ENCODE measurements around the gene CORO2B.

The CORO2B gene

GRCh38 chr15:68706931-68707330, 128.1 kb downstream of the CORO2B start:
- no peak for DNase-seq

GRCh38 chr15:68707386-68707785, 128.6 kb downstream of the CORO2B start:
- no peak for DNase-seq

DNA sequence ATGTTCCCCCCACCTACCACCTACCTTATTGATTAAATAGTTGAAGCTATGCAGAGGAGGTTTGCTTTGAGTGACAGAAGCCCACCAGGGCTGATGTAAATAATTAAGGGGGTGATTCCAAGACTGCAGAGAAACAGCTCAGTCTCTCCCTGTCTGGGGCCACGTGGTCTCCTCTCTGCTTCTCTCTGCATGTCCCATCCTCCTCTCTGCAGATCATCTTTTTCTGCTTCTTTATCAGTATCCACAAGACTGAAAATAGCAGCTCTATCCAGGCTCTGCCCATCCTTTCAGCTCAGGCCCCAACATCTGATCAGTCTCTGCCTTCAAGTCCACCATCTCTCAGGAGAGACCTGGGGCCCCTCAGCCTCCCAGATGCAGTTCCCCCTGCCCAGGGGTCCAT, 131.1 kb downstream of the CORO2B start:
- DNase-seq, result no peak

DNA sequence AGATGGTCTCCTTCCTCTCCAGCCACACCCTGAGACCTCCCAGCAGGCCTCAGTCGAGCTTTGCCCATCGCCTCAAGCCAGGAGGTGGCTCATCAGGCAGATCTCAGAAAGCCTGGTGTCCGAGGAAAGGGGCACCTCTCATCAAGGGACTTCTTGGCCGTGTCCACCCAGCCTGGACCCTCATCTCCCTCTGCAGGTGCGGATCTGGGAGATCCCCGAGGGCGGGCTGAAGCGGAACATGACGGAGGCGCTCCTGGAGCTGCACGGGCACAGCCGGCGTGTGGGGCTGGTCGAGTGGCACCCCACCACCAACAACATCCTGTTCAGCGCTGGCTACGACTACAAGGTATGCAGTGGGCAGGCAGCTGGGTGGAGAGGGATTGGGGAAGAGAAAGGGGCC, 131.7 kb downstream of the CORO2B start:
- no peak for DNase-seq

- no peak for DNase-seq
These were observed 132.6 kb downstream of the CORO2B start for GRCh38 chr15:68711406-68711805.

GRCh38 chr15:68712886-68713285, 134.1 kb downstream of the CORO2B start:
- no peak for DNase-seq

DNA sequence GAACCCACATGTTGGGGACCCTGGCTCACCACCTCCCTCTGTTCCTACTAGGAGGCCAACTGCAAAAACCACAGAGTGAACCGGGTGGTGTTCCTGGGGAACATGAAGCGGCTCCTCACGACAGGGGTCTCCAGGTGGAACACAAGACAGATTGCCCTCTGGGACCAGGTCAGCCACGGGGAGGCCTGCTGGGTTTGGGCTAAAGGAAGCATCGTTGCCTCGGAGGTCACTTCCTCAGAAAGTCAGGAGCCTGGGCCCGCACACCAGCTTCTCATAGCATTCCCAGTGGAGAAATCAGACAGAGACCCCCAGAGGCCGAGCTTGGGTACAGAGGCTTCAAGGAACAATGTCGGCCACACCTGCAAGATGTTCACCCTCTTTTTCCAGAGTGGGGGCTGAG, 135.1 kb downstream of the CORO2B start:
- no peak for DNase-seq

DNA sequence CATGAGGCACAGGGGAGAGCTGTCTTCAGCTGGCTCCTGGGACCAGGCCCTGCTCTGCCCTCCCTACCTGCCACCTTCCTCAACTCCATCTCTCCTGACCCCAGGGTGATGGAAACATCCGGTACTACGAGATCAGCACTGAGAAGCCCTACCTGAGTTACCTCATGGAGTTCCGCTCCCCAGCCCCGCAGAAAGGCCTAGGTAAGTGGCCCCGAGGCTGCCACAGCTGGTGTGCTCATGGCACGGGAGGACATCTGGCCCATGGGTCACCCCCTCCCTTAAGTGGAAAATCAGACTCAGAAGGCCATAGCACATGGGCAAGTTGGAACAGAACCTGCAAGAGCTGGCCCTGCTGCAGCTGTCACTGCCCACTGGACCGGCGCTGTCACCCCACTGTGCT, 136.3 kb downstream of the CORO2B start:
- no peak for DNase-seq

DNA sequence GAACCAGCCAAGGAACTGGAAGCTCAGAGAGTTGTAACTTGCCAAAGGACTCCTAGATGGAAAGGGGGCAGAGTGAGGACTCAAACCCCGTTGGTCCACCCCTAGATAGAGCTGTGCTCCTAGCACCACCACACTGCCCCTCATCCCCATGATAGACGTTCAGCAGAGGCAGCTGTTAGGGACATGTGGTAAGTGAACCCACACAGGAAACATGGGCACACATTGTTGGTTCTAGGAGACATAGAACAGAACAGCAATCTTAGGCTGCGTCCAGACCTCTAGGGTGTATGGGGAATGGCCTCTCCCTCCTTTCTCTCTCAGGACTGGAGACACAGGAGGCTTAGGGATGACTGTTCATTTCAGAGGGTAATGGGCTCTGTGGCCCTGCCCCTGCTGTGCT, 139.2 kb downstream of the CORO2B start:
- DNase-seq, result no peak

- no peak for DNase-seq
These were observed 139.7 kb downstream of the CORO2B start for GRCh38 chr15:68718468-68718867.

GRCh38 chr15:68719051-68719450, 140.3 kb downstream of the CORO2B start:
- DNase-seq, result no peak

GRCh38 chr15:68719672-68720071, 140.9 kb downstream of the CORO2B start:
- no peak for DNase-seq

GRCh38 chr15:68721886-68722285, 143.1 kb downstream of the CORO2B start:
- DNase-seq, result no peak

DNA sequence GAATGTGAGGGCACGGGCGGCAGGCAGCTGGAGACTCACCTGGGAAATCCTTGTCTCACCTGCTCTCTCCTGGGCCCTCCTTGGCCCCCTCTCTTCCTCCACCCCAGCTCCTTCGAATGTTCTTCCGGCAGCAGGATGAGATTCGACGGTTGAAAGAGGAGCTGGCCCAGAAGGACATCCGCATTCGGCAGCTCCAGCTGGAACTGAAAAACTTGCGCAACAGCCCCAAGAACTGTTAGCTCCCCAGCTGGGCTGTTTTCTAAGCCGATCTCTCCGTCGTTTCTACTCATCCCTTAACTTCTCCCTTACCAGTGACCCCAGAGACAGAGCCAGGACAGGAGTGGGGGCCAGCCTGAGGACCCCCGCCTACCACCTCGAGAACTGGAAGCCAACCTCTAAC, 146.9 kb downstream of the CORO2B start:
- DNase-seq, result no peak

GRCh38 chr15:68726246-68726645, 147.5 kb downstream of the CORO2B start:
- no peak for DNase-seq

DNA sequence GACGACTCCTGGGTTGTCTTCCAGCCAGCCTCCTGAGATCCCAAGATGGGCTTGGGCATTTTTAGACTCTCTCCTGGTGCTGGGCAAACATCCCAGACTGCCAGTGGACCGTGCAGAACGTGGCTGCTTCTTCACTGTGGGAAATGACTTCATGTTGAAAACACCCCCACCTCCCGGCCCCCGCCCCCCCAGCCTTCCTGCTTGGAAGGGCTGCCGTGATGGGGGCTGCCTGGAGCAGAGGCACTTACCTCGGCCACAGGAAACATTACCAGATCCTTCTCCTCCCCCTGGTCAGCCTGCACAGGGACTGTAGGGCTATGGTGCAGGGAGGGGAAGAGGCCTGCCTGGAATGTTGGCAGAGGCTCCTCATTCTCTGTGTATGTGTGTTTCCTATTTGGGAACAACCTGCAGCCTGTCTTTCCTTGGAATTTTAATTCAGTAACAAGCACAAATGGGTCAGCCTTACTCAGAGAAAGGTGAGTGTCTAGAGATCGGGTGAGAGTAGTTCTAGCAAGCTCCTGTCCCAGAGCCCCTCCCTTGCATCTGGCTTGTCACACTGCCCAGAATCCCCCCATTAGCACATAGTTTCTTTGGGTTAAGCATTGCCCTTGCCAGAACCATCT, 151.1 kb downstream of the CORO2B start:
- no peak for DNase-seq

GRCh38 chr15:68730471-68730919, 151.7 kb downstream of the CORO2B start:
- DNase-seq, result peak in 2 of 5 donors; percentile 11 to 15

DNA sequence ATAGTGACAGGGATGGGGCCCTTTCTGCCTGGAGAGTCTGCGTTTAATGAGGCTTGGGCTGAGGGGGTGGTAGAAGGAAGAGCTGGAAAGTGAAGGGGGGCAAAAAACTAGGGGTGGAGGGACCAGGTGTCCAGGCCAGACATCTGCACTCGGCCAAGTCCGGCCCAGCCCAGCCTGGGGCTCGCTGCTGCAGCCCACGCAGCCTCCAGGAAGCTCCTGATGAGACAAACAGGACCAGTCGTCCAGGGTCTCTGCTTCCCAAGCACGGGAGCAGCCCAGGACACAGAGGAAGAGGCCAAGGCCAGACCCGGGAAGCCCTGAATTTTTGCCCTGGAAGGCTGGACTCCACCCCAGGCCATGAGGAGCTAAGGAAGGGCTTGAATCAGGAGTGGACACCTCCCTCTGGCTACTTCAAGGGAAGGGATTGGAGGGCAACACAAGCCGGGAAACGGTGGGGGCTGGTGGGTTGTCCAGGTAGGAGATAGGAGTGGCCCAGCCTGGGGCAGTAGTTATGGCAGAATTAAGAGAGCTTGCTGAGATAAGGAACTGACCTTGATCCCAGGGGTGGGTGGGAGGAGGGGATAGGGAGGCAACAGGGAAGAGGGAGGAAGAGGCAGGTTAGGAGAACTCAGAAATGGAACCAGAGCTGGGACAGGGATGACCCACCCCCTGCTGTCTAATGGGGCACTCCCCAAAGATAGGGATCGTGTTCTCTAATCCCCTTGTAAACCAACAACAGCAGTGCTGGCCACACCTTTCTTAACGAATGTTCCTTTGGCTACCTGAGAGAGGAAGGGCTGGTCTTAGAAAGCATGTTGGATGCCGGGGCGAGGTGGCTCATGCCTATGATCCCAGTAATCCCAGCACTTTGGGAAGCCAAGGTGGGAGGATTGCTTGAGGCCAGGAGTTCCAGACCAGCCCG, 152.4 kb downstream of the CORO2B start:
- DNase-seq, result no peak

DNA sequence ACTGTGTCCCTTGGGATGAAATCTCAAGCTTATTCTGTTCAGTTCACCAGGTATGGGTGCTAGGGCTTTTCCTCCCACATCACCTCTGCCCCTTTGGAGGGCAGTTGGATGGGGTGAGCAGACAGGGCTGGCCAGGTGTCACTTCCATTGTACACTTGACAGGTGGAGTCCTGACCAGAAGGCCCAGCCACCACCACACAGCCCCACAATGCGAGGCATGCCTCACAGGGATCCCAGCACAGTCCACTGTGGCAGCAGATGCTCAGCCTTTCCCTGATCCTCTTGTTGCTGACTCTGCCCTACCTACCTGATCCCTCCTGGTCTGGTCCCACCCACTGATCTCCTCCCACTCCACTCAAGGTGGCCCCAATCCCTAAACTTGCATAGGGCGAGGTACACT, 153.7 kb downstream of the CORO2B start:
- DNase-seq, result no peak

- DNase-seq, result no peak
These were observed 154.9 kb downstream of the CORO2B start for GRCh38 chr15:68733666-68734065.

DNA sequence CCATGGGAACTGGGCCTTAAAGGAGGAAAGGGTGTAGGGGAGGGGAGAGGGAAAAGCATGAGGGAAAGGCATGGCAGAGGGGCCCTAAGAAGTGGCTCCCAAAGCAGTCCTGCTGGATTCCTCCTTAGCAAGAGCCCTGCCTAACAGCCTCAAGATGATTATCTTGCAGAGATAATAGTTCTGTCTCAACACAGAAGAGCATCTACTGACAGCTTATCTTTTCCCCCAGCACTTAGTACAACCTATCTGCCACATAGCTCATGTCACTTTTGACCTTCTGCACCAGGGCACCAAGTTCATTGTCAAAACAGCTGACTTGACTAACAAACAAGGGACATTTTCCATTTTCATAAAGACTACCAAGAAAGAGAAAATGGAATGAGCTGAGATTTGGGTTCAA, 155.6 kb downstream of the CORO2B start:
- no peak for DNase-seq

DNA sequence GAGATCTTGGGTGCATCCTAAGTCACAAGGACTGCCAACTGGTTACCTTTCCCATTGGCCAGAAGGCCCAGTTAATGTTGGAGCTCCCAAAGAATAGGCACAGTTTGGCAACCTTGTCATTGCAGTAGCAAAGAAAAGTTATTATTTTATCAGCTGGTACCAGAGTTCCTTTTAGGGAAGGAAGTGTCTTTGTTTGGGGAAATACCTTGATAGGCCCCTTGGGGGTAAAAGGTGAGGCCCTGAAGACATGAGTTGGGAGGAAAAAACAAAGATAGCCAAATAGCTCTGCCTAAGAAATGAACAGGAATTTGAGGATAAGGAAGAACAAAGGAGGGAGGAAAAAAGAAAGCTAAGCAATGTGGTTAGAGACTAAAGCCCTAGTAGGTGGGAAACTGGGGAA, 156.1 kb downstream of the CORO2B start:
- DNase-seq, result no peak

DNA sequence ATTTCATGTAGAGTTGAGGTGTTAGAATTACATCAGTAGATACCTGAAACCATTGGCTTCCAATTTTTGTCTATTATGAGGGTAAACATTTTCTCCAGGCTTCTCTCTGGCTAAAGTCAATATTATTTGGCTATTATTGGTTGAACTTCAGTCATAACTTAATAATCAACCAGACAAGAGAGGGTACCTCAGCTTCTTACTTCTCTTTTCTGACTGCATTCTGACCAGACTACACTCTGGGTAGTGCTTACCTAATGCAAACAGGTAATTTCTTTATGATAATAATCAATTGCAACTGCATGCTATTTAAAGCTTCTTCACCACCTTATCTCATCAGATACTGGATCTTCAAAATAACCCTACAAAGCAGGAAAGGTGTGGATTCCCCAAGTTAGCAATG, 156.8 kb downstream of the CORO2B start:
- DNase-seq, result no peak

GRCh38 chr15:68739390-68740080, 160.7 kb downstream of the CORO2B start:
- DNase-seq, result no peak

Data from T-helper 1 cell (primary cell).